ENCODE results near the gene TNRC6C. TPM values are rescaled to one million over a fixed set of nuclear protein-coding genes. Genes with fewer than 3 reads are reported as not detected.

TNRC6C gene
- total and polyA plus RNA-seq, 9 of the 15 experiments (the other 6 are each of a cell fraction or from before 2014, with no cell fraction given), result 0.20 to 4.9 (median 2.3) TPM

DNA sequence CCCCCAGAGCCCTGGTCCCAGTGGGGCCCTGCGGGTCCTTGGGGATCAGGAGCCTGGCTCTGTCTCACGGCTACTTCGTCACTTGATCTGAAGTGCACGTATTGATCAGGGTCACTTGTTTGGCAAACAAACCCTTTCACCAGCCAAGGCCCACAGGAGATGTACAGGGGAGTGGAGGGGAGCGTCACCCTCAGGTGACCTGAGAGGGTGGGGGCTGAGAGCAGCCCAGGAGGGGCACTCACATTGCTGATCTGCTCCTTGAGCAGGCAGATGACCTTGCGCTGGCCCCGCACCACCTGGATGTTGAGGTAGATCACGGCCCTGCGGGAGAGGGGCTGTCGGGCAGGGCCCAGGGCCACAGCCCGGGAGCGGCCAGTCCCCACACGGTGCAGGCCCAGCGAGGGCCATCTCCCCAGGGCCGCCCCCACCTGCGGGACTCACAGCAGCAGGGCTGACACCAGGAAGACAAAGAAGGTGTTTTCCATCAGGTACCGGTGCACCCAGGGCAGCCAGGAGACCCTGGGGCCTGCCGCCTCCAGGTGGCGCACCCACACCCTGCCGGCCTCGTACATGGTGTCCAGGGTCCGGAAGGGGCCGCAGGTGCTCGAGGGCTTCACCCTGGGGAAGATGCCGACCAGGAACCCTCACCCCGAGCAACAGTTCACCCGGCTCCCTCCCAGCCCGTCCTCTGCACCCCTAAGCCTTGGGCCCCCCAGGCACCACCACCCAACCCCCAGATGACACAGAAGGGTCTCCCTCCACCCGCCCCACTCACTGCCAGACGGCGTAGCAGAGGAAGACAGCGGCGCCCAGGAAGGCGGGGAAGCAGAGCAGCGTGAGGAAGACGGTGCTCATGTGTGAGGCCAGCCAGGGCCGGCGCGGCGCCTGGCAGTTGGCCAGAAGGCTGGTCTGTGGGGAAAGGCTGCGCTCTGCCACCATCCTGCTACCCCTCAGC is 158.8 kb downstream of the TNRC6C start (continued):
- TF ChIP-seq, protein P1, sequence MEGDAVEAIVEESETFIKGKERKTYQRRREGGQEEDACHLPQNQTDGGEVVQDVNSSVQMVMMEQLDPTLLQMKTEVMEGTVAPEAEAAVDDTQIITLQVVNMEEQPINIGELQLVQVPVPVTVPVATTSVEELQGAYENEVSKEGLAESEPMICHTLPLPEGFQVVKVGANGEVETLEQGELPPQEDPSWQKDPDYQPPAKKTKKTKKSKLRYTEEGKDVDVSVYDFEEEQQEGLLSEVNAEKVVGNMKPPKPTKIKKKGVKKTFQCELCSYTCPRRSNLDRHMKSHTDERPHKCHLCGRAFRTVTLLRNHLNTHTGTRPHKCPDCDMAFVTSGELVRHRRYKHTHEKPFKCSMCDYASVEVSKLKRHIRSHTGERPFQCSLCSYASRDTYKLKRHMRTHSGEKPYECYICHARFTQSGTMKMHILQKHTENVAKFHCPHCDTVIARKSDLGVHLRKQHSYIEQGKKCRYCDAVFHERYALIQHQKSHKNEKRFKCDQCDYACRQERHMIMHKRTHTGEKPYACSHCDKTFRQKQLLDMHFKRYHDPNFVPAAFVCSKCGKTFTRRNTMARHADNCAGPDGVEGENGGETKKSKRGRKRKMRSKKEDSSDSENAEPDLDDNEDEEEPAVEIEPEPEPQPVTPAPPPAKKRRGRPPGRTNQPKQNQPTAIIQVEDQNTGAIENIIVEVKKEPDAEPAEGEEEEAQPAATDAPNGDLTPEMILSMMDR (IDR thresholded peaks at IDR 0.05 in 2 of 3, conservative IDR thresholded peaks at IDR 0.05 in 1 of 3; ENCODE audit: insufficient read depth in 2 of 3, low read depth in 1 of 3, low read length in 3 of 3), result peak in 2 of 3 experiments; percentile 35; a peak in 4 of 6 replicates
- TF ChIP-seq NFIC (IDR thresholded peaks at IDR 0.05) (peak; percentile 71), RBFOX2 (IDR thresholded peaks at IDR 0.05; ENCODE audit: low read depth, low read length) (peak; percentile 67), ZFX (CRISPR knock-in tag; IDR thresholded peaks at IDR 0.05) (no peak), HMG20B (CRISPR knock-in tag; IDR thresholded peaks at IDR 0.05) (no peak), NFRKB (IDR thresholded peaks at IDR 0.05; ENCODE audit: low read depth) (no peak), RAD21 (CRISPR knock-in tag; conservative IDR thresholded peaks at IDR 0.05 in 1 of 2, IDR thresholded peaks at IDR 0.05 in 1 of 2) (peak in 1 of 2 experiments; percentile 42; a peak in 2 of 4 replicates)
- TF ChIP-seq, protein P2, sequence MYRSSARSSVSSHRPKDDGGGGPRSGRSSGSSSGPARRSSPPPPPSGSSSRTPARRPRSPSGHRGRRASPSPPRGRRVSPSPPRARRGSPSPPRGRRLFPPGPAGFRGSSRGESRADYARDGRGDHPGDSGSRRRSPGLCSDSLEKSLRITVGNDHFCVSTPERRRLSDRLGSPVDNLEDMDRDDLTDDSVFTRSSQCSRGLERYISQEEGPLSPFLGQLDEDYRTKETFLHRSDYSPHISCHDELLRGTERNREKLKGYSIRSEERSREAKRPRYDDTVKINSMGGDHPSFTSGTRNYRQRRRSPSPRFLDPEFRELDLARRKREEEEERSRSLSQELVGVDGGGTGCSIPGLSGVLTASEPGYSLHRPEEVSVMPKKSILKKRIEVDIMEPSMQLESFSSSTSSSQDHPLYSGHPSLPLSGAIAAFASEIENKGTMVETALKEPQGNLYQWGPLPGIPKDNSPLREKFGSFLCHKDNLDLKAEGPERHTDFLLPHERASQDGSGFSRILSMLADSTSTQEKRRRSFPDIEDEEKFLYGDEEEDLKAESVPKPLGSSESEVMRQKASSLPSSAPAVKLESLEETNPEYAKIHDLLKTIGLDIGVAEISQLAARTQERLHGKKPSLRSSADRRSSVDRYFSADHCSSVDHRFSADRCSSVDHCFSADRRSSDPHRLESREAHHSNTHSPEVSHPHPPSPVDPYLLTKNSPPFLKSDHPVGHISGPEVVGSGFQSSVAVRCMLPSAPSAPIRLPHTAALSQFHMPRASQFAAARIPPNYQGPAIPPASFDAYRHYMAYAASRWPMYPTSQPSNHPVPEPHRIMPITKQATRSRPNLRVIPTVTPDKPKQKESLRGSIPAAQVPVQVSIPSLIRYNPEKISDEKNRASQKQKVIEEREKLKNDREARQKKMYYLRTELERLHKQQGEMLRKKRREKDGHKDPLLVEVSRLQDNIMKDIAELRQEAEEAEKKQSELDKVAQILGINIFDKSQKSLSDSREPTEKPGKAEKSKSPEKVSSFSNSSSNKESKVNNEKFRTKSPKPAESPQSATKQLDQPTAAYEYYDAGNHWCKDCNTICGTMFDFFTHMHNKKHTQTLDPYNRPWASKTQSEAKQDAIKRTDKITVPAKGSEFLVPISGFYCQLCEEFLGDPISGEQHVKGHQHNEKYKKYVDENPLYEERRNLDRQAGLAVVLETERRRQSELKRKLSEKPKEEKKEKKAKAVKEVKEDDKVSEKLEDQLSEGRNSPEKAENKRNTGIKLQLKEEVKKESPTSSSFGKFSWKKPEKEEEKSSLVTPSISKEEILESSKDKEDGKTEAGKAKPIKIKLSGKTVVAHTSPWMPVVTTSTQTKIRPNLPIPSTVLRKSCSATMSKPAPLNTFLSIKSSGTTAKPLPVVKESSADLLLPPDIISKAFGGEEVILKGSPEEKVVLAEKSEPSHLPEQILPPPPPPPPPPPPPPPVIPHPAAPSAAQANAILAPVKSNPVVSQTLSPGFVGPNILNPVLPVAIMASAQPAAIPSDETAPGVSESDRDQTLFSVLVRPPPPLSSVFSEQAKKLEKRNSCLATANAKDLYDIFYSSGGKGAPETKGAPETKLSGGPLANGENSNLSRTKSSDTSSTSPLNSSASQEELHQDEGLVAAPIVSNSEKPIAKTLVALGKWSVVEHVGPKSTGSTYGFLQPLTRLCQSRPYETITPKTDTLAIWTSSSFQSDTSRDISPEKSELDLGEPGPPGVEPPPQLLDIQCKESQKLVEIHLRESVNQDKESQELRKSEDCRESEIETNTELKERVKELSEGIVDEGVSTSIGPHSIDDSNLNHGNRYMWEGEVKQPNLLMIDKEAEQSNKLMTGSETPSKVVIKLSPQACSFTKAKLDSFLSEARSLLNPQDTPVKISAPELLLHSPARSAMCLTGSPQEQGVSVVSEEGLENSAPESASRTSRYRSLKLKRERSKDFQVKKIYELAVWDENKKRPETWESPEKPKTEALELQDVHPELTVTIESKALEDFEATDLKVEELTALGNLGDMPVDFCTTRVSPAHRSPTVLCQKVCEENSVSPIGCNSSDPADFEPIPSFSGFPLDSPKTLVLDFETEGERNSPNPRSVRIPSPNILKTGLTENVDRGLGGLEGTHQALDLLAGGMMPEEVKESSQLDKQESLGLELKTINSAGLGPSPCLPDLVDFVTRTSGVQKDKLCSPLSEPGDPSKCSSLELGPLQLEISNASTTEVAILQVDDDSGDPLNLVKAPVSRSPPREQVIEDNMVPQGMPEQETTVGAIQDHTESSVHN (IDR thresholded peaks at IDR 0.05; ENCODE audit: borderline replicate concordance in 1 of 2, low read depth in 1 of 2), result no peak
- TF ChIP-seq, protein P3, sequence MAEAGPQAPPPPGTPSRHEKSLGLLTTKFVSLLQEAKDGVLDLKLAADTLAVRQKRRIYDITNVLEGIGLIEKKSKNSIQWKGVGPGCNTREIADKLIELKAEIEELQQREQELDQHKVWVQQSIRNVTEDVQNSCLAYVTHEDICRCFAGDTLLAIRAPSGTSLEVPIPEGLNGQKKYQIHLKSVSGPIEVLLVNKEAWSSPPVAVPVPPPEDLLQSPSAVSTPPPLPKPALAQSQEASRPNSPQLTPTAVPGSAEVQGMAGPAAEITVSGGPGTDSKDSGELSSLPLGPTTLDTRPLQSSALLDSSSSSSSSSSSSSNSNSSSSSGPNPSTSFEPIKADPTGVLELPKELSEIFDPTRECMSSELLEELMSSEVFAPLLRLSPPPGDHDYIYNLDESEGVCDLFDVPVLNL (CRISPR knock-in tag; IDR thresholded peaks at IDR 0.05; ENCODE audit: low read depth), result no peak
- TF ChIP-seq, protein P4, sequence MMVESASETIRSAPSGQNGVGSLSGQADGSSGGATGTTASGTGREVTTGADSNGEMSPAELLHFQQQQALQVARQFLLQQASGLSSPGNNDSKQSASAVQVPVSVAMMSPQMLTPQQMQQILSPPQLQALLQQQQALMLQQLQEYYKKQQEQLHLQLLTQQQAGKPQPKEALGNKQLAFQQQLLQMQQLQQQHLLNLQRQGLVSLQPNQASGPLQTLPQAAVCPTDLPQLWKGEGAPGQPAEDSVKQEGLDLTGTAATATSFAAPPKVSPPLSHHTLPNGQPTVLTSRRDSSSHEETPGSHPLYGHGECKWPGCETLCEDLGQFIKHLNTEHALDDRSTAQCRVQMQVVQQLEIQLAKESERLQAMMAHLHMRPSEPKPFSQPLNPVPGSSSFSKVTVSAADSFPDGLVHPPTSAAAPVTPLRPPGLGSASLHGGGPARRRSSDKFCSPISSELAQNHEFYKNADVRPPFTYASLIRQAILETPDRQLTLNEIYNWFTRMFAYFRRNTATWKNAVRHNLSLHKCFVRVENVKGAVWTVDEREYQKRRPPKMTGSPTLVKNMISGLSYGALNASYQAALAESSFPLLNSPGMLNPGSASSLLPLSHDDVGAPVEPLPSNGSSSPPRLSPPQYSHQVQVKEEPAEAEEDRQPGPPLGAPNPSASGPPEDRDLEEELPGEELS (CRISPR knock-in tag; IDR thresholded peaks at IDR 0.05; ENCODE audit: borderline replicate concordance), result no peak
